Neuronal stem cell (in vitro differentiated cells): ENCODE results near the gene MRPL11.
A peak's percentile ranks its signal among the peaks of the same experiment; 100 is the strongest.

ENCODE experiments used
- DNase-seq: peaks from one replicate; pipeline ENCODE4 v3.0.0-alpha.2; 2013; ENCODE audit warnings: low spot score
- H2AFZ ChIP-seq: one replicate; pipeline ENCODE4 v1.6.1; 2013; ENCODE audit warnings: mild to moderate bottlenecking, low read length, inconsistent platforms
- H2AK5ac ChIP-seq: 2 replicates; pipeline ENCODE4 v1.6.1; 2013; ENCODE audit warnings: low read depth, mild to moderate bottlenecking, inconsistent platforms, low read length, moderate library complexity, mixed read lengths
- H2BK120ac ChIP-seq: 2 replicates; pipeline ENCODE4 v1.6.1; 2013; ENCODE audit warnings: low read depth, mild to moderate bottlenecking, inconsistent platforms, low read length, moderate library complexity, mixed read lengths
- H2BK12ac ChIP-seq: one replicate; pipeline ENCODE4 v1.6.1; 2013; ENCODE audit warnings: low read length, inconsistent platforms
- H2BK15ac ChIP-seq: 2 replicates; pipeline ENCODE4 v1.6.1; 2013; ENCODE audit warnings: mild to moderate bottlenecking, low read length, inconsistent platforms, mixed read lengths
- H2BK5ac ChIP-seq: one replicate; pipeline ENCODE4 v1.6.1; 2013; ENCODE audit warnings: inconsistent platforms, mild to moderate bottlenecking, low read length, moderate library complexity
- H3K14ac ChIP-seq: one replicate; pipeline ENCODE4 v1.6.1; 2013; ENCODE audit warnings: low read length, inconsistent platforms
- H3K18ac ChIP-seq: 2 replicates; pipeline ENCODE4 v1.6.1; 2013; ENCODE audit warnings: low read length, inconsistent platforms
- H3K23ac ChIP-seq: 2 replicates; pipeline ENCODE4 v1.6.1; 2013; ENCODE audit warnings: low read depth, mild to moderate bottlenecking, mixed read lengths, low read length, inconsistent platforms; ENCODE audit not compliant: poor library complexity
- H3K27ac ChIP-seq: replicated peaks from 3 replicates; pipeline ENCODE4 v1.5.1; 2013; ENCODE audit warnings: low read length, inconsistent platforms
- H3K27me3 ChIP-seq, 3 experiments: 2 replicates each; pipeline ENCODE4 v1.6.1; 2013; ENCODE audit warnings: low read length in 3 of 3, mild to moderate bottlenecking in 2 of 3, inconsistent platforms in 1 of 3, low read depth in 1 of 3, mixed read lengths in 1 of 3, moderate library complexity in 1 of 3; ENCODE audit not compliant: control insufficient read depth in 3 of 3, insufficient read depth in 3 of 3
- H3K36me3 ChIP-seq, 2 donors: replicated peaks in 1 of 2; 2 replicates each; pipeline ENCODE4 v1.6.1; 2013; ENCODE audit warnings: low read length in 2 of 2; ENCODE audit not compliant: control insufficient read depth in 2 of 2, insufficient read depth in 2 of 2
- H3K4ac ChIP-seq: 2 replicates; pipeline ENCODE4 v1.6.1; 2013; ENCODE audit warnings: inconsistent platforms, mild to moderate bottlenecking, low read length, moderate library complexity
- H3K4me1 ChIP-seq, 2 donors: 1 replicate in 1 of 2; 2 replicates in 1 of 2; pipeline ENCODE4 v1.6.1; 2013; ENCODE audit warnings: low read length in 2 of 2, low read depth in 1 of 2; ENCODE audit not compliant: control insufficient read depth in 2 of 2, insufficient read depth in 1 of 2
- H3K4me2 ChIP-seq: one replicate; pipeline ENCODE4 v1.6.1; 2013; ENCODE audit warnings: mild to moderate bottlenecking, low read length, inconsistent platforms; ENCODE audit not compliant: insufficient read depth, poor library complexity, severe bottlenecking
- H3K4me3 ChIP-seq, 2 donors: 2 replicates each; pipeline ENCODE4 v1.5.1; 2013; ENCODE audit warnings: low read length in 2 of 2, mild to moderate bottlenecking in 2 of 2, inconsistent platforms in 1 of 2, moderate library complexity in 1 of 2
- H3K79me1 ChIP-seq: one replicate; pipeline ENCODE4 v1.6.1; 2013; ENCODE audit warnings: low read depth, mild to moderate bottlenecking, inconsistent platforms, low read length, moderate library complexity
- H3K9ac ChIP-seq: one replicate; pipeline ENCODE4 v1.6.1; 2013; ENCODE audit warnings: mild to moderate bottlenecking, low read depth, low read length, inconsistent platforms; ENCODE audit not compliant: poor library complexity
- H3K9me3 ChIP-seq, 2 donors: replicated peaks in 1 of 2; 2 replicates each; pipeline versions ENCODE3 to v1.6.1; 2013; ENCODE audit warnings: low read length in 2 of 2, mild to moderate bottlenecking in 2 of 2, inconsistent platforms in 1 of 2, low read depth in 1 of 2, mixed read lengths in 1 of 2, moderate library complexity in 1 of 2; ENCODE audit not compliant: control insufficient read depth in 2 of 2, insufficient read depth in 1 of 2
- H4K8ac ChIP-seq: one replicate; pipeline ENCODE4 v1.6.1; 2013; ENCODE audit warnings: low read depth, mild to moderate bottlenecking, inconsistent platforms, low read length, moderate library complexity
- H4K91ac ChIP-seq: one replicate; pipeline ENCODE4 v1.6.1; 2013; ENCODE audit warnings: low read length, low read depth, mild to moderate bottlenecking, inconsistent platforms; ENCODE audit not compliant: poor library complexity
- WGBS, 2 donors: extraction: QIAGEN DNeasy Blood & Tissue Kit; methylation state at CpG; one replicate each; pipeline ENCODE4 v1.1.7; 2013; ENCODE audit warnings: missing lambda C conversion rate in 2 of 2, mixed read lengths in 1 of 2; ENCODE audit not compliant: insufficient read length in 2 of 2, insufficient replicate concordance in 1 of 2; ENCODE audit errors: extremely low coverage in 2 of 2; 5-methylcytosine and 5-hydroxymethylcytosine counted together

MRPL11 gene

GRCh38 chr11:66479394-66480116, 40.9 kb upstream of the MRPL11 start:
- no peak overlapping the region for H2BK12ac ChIP-seq
- no peak overlapping the region for H2BK120ac ChIP-seq
- peak overlapping the region; percentile 91 for H3K9ac ChIP-seq
- H2AFZ ChIP-seq, result peak overlapping the region; percentile 90
- peak overlapping the region; percentile 94 for H3K18ac ChIP-seq
- H3K4me3 ChIP-seq, result peak overlapping the region; percentile 92
- peak overlapping the region; percentile 39 for H3K4ac ChIP-seq
- H2BK5ac ChIP-seq, result peak overlapping the region; percentile 84
- H3K27me3 ChIP-seq, result no peaks in the 10 kb centered on the region
- peak overlapping the region; percentile 7 for H4K91ac ChIP-seq
- WGBS, 2 donors, result no CpG with 5 or more reads among the region's 34 CpGs
- DNase-seq, result no peak
- peaks cover 4% of the 10 kb centered on the region for H3K79me1 ChIP-seq
- peak overlapping the region; percentile 95 for H2AK5ac ChIP-seq
- H3K9me3 ChIP-seq, result no peaks in the 10 kb centered on the region
- peak overlapping the region; percentile 50 for H3K23ac ChIP-seq
- H3K4me1 ChIP-seq, result peaks cover 0 to 15% of the 10 kb centered on the region in 2 donors
- H3K14ac ChIP-seq, result no peak overlapping the region
- peaks cover 8 to 31% of the 10 kb centered on the region in 2 donors for H3K36me3 ChIP-seq
- peak overlapping the region; percentile 85 for H3K27ac ChIP-seq
- peak overlapping the region; percentile 81 for H3K4me2 ChIP-seq
- no peak overlapping the region for H2BK15ac ChIP-seq
- no peak overlapping the region for H4K8ac ChIP-seq

- Histone ChIP-seq H3K18ac (no peak overlapping the region), H2AK5ac (peak overlapping the region; percentile 95), H3K4me3 (peak overlapping the region; percentile 92), H2BK5ac (no peak overlapping the region), H3K4me2 (peak overlapping the region; percentile 81), H3K9me3 (no peaks in the 10 kb centered on the region), H2AFZ (no peak overlapping the region), H4K8ac (no peak overlapping the region), H3K27ac (no peak overlapping the region), H4K91ac (no peak overlapping the region), H3K4me1 (peaks cover 0 to 15% of the 10 kb centered on the region in 2 donors), H2BK120ac (no peak overlapping the region), H3K27me3 (no peaks in the 10 kb centered on the region), H3K9ac (peak overlapping the region; percentile 91), H2BK15ac (no peak overlapping the region), H3K14ac (no peak overlapping the region), H3K23ac (peak overlapping the region; percentile 50), H3K36me3 (peaks cover 13 to 38% of the 10 kb centered on the region in 2 donors), H3K4ac (no peak overlapping the region), H2BK12ac (no peak overlapping the region), H3K79me1 (peaks cover 4% of the 10 kb centered on the region)
- no peak for DNase-seq
- whole genome bisulfite sequencing, 2 donors, result no CpG with 5 or more reads among the region's 8 CpGs
Measured at GRCh38 chr11:66478729-66479393, 40.2 kb upstream of the MRPL11 start.

GRCh38 chr11:66477263-66478201, 38.9 kb upstream of the MRPL11 start:
- no peak overlapping the region for H2AFZ ChIP-seq
- no peak overlapping the region for H3K27ac ChIP-seq
- peaks cover 0 to 15% of the 10 kb centered on the region in 2 donors for H3K4me1 ChIP-seq
- no peak overlapping the region for H3K4me3 ChIP-seq
- no peak overlapping the region for H4K91ac ChIP-seq
- H2BK120ac ChIP-seq, result no peak overlapping the region
- no peak for DNase-seq
- H4K8ac ChIP-seq, result no peak overlapping the region
- H2AK5ac ChIP-seq, result no peak overlapping the region
- H3K27me3 ChIP-seq, result no peaks in the 10 kb centered on the region
- no peak overlapping the region for H3K4me2 ChIP-seq
- H2BK5ac ChIP-seq, result no peak overlapping the region
- no peak overlapping the region for H3K14ac ChIP-seq
- peaks cover 20 to 44% of the 10 kb centered on the region in 2 donors for H3K36me3 ChIP-seq
- no peaks in the 10 kb centered on the region for H3K9me3 ChIP-seq
- no CpG with 5 or more reads among the region's 11 CpGs for WGBS, 2 donors
- no peak overlapping the region for H3K18ac ChIP-seq
- no peak overlapping the region for H2BK15ac ChIP-seq
- peak overlapping the region; percentile 18 for H3K9ac ChIP-seq
- H3K79me1 ChIP-seq, result peaks cover 4% of the 10 kb centered on the region
- H3K4ac ChIP-seq, result no peak overlapping the region
- no peak overlapping the region for H3K23ac ChIP-seq
- no peak overlapping the region for H2BK12ac ChIP-seq
